HG03135 (cell line): Measurements from ENCODE around the gene CCDC78.

Experiments
- ATAC-seq: cut with Tn5 transposase; IDR thresholded peaks from one replicate; pipeline ENCODE4 v1.9.1; 2021; ENCODE audit warnings: mild to moderate bottlenecking, moderate library complexity; ENCODE audit not compliant: unreplicated experiment

Gene CCDC78

DNA sequence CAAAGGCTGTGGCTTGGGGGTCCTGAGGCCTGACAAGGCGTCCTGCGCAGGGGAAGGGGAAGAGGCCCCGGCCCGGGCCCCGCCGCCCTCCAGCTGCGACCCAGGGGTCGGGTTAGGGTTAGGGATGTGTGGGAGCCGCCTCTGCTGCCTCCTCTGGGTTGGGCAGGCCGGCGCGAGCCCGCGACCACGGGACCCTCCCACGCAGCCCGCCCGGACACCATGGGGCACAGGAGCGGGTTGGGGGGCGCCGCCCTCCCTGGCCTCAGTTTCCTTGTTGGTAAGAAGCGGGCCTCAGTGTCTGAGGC, 14.2 kb upstream of the CCDC78 start:
- peak; percentile 5 for ATAC-seq

DNA sequence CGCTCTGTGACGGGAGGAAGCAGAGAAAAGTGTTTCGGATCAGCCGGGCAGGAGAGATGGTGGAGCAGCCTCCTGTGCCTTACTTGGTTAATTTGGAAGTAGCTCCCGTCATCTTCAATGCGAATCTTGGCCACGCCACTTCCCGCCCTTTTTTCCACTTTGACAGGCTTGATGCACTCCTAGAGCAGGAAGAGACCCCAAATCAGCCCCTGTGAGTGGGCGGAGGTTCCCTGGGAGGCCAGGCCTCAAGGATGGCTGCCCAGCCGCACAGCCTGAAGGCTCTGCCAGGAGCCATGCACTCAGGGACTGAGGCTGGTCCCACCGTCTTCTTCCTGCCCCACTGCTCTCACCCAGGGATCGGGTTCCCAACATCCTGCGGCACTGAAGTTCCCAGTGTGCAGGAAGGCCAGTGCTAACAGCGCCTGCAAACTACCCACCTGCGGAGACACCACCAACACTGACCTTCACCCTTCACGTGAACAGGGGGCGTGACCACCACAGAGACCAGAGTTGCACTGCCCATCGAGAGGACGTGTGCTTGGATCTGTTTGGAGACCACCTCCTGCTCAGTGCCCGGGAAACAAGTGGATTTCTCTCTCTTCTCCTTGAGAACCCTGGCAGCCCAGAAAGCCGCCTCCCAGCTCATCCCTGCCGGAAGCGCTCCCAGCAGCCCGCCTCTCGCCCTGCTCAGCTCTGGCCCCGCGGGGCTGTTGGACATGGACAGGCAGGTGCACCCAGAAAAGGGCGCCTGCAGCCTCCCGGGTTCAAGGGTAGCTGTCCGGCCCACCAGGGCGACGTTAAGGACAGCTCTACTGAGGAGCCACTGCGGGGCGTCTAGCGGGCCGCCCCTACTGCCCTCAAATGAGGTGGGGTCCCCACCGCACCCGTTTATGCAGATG, 13.6 kb upstream of the CCDC78 start:
- no peak for ATAC-seq

DNA sequence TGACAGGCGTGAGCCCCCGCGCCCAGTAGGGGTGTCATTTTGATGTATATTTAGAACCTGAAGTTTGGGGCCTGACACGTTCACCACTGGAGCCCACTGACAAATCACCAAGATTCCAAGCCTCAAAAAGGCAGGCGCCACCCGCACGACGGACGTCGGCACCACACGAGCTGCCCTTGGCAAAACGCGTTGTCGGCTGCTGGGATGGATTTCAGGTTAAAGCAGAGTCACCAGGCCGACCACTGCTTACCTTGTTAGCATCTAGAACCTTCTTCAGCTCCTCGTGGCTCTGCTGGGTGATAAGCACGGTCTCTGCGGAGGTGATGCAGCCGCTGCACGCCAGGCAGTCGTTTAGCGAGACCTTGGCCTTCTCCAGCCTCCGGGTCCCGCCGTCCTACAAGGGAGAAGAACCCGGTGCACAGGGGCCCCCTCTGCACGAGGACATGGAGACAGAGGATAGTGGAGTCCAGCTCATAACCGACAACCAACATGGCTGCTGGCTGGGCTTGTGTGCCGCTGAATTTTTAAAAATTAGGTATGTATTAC, 10.8 kb upstream of the CCDC78 start:
- no peak for ATAC-seq

DNA sequence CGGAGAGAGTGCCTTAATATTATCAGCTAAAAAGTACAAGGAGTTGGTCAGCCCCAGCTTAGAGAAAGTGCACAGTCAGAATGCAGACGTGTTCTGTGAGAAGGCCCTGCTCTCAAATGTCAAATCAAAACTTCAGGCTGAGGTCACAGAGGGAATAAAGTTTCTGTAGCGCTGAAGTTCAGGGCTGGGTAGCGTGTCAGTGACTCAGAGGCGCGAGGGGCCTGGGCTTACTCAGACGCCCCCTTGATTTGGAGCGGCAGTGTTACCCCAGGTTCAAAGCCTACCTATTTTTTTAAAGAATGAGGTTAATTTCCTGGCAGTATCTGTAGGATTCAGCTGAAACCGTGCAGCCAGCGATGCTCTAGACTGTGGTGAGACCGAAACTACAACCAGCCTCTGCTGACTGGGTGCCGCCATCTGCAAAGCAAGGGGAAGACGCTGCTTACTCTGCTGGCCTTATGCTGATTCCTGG, 9.8 kb upstream of the CCDC78 start:
- ATAC-seq, result no peak

DNA sequence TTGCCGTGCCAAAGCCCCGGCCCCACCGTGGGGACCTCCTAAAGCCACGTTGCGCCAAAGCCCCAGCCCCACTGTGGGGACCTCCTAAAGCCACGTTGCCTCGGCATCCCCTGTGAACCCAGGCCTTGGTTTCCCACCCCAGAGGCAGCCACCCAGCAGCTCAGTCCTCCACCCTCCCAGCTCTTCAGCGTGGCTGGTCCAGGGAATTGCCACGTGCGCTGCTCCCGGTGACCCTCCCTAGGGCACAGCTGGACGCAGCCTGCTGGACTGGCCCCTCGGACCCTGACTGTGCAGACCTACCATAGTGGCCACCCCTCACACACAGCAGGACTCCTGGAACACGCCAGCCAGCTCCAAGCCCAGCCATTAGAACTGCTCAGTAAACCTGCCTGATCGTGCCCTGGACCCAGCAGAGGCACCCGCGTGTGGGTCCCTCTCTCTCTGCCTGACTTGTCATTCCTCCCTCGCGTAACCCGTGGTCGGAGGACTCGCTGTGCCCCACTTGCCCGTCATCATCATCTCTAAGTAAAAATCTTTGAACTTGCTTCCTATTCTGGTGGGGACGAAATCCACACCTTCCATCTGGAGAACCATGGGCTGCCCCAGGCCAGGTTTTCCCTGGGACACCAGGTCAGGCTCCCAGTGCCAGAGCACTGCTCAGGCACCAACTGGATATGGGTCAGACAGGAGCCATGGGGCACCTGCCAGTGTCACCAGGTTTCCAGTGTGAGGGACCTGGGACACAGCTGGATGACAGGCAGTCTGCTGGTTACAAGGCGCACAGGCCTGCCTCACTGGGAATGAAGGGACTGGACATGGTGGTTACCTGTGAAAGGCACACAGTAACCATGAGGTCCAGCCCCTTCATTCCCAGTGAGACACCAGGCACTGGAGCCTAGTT, 9.0 kb upstream of the CCDC78 start:
- ATAC-seq, result no peak

DNA sequence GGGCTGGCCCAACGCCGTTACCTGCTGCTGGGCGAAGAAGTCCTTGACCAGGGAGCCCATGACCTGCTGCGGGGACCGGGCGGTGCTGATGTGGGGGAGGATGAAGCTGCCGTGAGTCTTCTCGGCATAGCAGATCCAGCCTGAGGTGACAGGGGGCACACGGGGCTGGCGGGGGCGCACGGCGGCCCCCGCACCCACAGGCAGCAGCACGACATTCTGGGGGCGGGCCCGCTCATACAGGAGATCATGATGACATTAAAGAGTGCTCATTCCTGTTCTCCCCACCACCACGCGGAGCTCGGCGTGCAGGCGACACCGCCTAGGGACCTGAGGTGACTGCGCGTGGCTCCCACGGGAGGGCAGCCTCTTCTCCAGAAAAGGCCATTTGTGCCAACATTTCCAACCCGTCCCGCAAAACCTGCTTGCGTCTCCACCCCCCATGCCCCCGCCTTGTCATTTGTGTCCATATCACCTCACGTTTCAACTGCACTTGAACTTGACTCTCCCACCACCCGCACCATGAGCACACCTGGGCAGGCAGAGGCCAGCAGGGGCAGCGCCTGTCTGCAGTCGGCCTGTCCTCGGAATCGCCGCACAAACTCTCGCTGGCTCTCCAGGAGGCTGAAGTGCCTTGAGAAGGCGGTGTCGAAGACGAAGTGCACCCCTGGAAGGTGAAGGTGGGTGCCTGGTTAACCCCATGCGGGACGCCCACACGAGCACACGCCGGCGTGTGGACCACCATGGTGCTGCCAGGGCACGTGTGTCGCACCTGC, 8.2 kb upstream of the CCDC78 start:
- ATAC-seq, result no peak

DNA sequence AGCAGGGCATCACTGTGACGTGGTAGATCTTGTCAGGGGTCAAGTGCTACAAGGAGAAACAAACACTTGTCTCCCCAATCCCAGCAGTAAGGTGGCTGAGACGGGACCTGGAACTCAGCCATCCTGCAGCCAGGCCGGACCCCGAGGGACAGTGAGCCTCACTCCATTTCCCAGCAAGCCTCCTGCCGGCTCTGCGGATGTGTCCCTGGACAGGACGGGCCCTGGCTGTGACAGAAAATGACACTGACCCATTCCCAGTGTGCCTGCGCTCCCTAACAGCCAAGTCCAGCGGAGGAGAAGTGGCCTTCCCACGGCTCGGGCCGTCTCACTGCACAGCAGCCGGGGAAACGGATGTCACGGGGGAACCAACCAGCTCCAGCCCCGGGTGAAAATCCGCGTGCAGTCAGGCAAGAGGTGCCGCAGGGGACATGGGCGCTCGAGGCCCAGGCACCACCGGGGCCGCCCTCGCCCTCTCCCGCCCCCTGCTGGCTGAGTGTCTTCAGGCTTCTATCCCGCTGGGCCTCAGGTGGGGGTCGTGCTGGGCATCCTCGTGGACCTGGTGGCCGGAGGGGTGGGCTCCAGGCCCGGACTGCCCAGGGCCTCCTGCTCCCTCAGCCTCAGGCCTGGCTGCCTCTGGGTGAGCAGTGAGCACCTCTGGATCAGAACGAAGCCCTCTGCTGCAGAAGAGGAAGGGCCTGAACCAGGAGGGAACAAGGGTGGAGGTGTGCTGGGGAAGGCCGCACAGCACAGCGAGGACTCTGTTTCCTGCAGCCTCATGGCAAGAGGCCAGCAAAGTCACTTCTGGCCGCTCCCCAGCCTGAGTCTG, 7.4 kb upstream of the CCDC78 start:
- ATAC-seq, result no peak

DNA sequence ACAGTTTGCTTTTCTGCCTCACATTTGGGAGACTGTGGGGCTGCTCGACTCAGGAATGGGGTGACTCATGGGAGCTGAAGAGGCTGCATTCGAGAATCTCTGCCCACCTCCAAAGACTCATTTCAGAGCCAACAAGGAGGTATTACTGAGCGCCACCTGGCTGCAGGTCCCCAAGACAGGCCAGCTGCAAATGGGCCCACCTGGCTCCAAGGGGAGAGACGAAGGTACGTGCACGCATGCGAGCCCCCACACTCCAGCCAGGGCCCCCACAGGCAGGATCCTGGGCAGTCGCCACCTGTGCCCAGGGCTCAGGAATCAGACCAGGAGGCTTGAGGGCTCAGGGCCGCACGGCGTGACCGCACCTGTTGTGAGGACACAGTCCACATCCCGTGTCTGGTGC, 6.7 kb upstream of the CCDC78 start:
- ATAC-seq, result no peak

DNA sequence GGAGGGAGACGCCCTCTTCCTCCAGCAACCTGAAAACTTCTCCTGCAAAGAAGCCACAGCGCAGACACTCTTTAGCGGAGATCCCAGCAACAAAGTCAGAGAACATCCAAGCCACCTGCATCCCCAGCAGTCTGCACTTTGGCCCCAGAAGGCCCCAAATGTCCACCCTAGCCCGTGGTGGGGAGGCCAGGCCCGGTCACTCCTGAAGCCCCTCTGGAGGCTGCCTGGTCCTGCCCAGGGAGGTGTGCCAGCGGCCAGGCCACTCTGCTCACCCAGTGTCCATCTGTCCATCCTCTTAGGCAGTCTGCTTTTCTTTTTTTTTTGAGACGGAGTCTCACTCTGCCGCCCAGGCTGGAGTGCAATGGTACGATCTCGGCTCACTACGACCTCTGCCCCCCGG, 6.1 kb upstream of the CCDC78 start:
- no peak for ATAC-seq

DNA sequence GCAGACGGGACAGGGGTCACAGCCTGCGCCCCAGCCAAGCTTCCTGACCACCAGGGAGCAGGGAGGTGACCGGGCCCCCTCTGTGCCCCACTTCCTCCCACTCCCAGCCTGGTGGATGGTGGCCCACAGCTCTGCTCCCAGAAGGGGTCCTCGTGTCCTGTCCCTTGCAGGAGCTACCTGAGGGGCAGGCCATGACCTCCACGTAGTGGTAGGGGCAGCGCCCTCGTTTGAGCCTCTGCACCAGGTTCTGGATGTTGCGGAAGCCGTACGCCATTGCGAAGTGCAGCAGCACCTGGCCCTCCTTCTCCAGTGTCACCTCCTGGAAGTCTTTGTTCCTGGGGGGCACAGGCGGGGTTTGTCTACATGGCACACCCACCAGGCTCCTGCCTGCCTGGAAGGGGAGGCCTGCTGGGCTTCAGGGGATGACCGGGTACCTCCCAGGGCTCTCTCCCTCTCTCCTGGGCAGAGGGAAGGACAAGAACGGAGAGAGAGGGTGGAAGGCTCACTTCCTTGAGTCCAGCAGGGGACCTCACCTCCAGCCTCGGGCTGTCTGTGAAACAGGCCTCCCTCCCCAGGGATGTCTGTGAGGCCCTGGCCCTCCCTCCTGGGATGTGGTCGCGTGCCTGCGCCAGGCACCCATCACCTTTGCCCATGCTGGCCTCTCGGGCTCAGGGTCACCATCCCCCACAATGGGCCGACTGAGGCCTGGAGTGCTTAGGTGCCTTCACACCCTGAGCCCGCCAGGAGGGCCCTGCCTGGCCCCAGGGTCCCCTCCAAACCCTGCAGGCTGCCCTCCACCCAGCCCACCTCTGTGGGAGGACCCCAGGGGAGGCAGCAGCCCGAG, 4.6 kb upstream of the CCDC78 start:
- ATAC-seq, result no peak

DNA sequence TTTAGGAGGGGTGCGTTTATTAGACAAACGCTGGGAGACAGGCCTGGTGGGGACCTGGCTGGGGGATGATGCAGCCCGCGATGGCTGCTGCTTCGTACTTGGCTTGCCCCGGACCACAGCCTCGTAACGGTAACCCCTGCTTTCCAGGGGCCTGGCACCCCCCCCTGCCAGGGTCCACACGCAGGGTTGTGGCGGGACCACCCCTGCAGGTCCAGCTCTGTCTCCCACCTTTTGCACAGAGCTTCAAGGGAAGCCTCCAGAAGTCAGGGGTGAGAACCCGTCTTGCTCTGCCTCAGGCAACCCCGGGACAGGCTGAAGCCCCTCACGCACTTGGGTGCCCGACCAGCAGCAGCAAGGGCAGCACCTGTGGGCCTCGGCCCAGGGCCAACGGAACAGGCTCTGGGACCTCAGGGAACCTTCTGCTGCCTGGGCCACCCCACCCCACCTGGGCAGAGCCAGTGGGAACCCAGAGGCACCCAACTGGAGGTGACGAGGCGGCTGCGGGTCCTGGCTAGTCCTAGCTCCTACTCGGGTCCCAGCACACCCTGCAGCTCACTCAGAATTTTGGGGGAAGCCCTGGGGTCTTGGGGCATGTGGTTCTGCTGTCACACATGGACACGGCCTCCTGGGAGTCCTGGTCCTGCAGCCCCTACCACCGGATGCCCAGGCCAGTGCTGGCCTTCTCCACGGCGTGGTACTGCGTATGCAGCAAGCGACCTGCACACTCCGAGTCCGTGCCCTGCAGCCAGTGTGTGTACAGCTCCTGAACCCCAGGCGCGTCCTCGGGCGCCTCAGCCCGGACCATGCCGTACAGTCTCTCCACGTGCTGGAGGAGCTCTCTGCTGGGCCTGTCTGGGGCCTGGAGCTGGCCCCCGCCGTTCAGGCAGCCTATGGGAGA, 3.8 kb upstream of the CCDC78 start:
- no peak for ATAC-seq

DNA sequence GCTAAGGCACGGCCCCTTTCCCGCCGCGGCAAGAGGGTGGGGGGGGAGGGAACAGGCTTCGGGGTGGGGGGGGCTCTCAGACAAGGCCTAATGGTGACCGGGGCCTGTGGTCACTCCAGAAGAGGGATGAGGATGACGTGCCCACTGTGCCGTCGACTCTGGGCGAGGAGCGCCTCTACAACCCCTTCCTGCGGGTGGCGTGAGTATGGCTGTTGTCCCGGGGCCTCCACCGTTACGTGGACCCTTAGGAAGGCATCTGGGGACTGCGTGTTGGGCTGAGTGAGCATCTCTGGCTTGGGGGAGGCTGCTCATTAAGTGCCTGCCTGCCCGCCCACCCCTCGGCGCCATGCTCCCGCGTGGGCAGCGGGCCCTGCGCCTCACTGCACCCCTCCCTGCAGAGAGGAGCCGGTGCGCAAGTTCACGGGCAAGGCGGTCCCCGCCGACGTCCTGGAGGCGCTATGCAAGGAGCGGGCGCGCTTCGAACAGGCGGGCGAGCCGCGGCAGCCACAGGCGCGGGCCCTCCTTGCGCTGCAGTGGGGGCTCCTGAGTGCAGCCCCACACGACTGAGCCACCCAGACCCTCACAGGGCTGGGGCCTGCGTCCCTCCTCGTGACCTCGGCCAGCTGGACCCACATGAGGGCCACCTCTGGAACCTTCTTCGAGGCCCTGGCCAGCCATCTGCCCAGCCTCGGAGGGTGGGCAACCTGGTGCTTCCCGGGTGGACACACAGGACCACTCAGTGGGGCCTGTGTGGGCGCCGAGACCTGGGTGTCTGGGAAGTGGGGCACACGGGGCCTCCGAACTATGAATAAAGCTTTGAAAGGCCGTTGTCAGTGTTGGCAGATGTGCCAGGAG, 2.9 kb upstream of the CCDC78 start:
- no peak for ATAC-seq

DNA sequence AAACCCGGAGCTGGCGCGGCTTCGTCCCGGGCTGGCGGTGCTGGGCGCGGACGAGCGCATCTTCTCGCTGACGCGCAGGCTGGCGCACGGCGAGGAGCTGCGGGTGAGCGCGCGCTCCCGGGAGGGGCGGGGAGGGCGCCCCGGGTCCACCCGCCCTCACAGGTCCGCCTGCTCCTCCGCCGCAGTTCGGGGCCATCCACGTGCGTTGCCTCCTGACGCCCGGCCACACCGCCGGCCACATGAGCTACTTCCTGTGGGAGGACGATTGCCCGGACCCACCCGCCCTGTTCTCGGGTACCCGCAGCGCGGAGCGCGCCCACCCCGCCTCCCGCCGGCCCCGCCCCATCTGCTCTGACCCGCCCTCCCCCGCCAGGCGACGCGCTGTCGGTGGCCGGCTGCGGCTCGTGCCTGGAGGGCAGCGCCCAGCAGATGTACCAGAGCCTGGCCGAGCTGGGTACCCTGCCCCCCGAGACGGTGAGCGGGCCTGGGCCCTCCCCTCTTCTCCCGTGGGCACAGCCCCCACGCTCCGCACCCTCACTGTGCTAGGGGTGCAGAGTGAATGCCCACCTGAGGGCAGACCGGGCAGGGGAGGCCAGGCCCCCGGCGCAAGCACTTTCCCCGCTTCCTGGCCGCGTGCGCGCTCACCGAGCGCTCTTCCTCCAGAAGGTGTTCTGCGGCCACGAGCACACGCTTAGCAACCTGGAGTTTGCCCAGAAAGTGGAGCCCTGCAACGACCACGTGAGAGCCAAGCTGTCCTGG, 2.1 kb upstream of the CCDC78 start:
- ATAC-seq, result peak; percentile 31

DNA sequence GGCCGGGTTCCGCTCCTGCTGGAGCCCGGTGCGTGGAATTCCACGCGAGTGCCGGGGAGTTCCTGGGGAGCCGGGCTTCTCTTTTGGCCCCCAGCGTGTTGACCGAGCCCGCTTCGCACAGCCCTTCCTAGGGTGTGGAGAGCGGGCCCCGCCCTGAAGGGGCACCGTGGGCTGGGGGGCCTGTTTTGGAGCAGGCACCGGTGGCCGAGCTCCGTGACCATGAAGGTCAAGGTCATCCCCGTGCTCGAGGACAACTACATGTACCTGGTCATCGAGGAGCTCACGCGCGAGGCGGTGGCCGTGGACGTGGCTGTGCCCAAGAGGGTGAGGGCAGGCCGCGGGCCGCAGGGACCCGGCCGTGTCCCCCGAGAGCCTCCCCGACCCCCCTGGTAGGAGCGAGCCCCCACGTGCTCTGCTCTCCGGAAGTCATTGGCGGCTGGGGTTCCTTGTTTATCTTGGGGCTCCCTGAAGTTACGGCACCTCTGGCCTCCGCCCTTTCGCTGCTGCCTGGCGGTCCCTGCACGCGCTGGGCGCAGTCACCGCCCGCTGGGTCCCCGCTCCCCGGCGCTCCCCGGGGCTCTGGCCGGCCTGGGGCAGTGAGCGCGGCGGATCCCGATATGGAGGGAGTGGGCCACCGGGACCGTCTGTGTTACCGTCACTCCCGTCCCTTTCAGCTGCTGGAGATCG, 1.2 kb upstream of the CCDC78 start:
- ATAC-seq, result no peak

DNA sequence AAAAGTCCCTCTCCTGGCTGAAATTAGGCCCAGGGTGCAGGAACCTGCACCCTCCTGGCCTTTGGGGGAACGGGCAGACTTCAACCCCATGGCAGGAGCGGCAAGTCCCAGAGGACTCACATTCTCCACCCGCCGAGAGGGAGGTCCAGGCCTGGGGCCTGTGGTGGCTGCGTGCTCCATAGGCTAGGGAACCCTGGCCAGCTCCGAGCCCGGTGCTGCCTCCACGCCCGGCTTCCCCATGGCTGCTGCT, 130 bp downstream of the CCDC78 start:
- ATAC-seq, result no peak

DNA sequence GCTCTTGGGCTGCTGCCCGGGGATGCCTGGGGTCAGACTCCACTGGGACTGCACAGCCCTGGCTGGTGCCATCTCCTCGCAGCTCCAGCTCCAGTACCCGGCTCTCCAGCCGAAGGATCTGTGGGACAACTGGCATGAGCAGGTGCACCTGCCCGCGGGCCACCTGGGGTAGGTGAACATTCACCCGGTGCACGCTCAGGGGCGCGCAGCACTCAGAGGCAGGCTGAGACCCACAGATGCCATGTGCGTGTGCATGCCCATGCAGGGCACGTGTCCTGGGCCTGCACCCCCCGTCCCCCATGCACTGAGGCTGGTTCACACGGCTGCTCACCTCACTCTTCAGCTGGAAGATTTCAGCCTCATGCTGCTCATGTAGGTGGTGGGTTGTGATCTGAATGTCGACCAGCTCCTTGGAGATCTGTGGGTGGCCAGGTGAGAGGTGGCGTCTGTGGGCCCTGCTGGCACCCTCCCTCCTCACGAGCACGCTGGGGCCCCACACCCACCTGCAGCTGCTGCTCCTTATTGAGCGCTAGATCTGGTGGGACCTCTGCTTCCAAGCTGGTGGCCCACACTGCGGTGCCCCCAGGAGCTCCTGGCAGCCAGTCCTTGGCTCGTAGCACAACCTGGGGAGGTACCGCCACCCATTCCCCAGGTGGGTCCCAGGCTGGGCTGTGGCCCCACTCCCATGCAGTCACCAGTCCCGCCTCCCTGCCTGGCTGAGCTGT, 618 bp downstream of the CCDC78 start:
- ATAC-seq, result no peak
